T follicular helper cell (primary cell): ENCODE measurements around the gene FOXS1.
"Not testable (repeated sequence)": the region's sequence is repeated elsewhere in the genome, so short reads cannot be mapped to it uniquely, and the experiment has no call there.

ENCODE experiments used
- DNase-seq: peaks from one replicate; pipeline ENCODE4 v3.0.0-alpha.2; 2020; ENCODE audit warnings: low read depth

Gene FOXS1

DNA sequence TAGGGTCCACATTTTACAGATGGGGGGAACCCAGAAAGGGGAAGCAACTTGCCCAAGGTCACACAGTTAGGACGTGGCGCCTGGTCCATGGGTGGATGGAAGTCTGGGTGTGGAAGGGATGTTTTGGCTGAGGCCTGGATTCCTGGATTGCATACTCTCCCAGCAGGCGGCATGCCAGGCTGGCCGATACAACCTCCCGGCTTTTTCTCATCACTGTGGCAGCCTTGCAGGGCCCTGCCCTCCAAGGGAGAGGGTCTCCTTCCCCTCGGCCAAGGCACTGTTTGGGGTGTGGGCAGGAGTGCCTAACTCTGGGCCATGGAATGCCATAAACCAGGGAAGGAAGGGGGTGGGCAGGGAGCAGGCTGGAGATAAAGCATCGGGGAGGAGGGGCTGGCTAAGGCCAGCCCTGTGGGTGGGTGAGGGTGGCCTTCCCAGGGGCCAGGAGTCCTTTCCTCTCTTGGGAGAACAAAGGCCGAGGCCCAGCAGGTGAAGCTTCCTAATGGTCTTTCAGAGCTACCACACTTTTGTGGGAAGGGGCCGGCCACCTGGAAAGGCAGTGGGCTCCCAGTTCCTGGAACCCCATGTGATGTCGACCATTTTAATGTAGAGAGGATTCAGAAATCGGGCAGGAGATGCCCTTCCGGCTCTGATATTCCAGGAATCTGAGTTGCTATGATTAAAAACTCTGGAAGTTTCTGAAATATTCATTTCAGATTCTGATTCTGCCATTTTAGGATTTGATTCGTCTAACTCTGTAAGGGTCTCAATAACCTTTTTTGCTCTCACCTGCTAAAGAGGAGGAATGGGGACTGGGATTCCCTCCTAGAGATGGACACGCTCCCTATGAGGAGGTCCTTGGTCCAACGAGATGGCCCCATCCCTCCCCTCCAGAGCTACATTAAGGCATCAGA lies 4.2 kb downstream of the FOXS1 start:
- no peak for DNase-seq

DNA sequence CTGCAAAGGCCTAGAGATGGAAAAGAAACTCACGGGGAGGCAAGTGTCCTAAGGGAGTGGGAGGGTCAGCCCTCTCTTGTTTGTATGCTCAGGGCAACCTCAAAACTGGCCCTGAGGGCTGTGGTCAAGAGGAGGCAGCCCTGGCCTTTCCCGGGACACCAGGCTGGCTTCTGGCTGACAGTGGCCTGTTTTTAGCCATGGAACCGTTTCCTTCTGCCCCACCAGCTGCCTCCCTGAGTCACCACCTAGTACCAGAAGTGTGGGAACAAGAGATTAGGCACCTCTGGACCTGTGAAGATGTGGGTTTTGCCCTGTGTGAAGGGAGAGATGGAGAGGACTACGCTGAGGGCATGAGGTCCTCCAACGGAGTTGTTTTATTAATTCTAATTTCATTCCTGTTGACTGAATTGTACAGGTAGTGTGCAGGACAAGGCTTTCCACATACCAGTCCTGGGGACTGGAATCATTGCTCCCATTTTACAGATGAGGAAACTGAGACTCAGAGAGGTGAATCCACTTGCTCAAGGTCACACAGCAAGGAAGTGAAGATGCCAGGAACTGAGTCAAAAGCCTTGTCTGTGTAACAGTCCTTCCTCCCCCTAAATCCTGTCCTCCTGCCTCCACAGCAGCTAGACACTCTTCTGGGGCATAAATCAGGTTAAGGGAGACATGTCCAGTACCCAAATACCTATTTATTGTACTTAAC lies 5.5 kb downstream of the FOXS1 start:
- no peak for DNase-seq

GRCh38 chr20:31838646-31839292 lies 6.6 kb downstream of the FOXS1 start:
- DNase-seq = no peak

- DNase-seq = no peak
These were observed 7.5 kb downstream of the FOXS1 start for GRCh38 chr20:31837896-31838397.

DNA sequence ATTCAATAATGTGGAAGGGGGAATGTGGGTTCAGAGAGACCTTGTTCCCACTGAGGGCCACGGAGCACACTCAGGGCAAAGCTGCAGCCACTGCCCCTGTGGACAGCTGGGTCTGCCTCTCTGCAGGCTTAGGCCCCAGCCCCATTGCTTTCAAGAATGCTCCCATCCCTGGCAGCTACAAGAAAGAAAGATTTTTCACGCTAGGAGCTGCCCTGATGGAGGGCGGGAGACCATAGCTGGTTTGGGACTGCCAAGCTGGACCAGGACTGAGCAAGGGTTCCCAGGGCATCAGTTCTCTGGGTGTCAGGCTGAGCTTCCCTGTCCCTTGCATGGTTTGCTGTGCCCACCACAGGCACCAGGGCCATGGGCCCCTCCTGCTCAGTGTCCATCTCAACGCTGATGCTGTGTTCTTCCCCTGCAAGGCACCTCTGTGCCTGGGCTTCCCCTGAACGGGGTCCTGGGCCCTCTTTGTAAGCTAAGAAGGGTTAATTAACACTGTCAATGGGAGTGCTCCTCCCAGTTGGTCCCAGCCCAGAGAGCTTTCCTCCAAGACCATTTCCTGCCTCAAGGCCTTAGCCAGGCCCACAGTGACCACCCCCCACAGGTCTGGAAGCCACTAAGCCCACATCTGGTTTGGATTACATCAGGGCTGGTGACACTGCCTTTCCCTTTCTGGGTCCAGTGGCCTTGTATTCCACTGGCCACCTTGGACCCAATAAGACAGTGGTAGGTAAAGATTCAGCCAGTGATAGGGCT lies 8.4 kb downstream of the FOXS1 start:
- DNase-seq = no peak

GRCh38 chr20:31835977-31836852 lies 9.2 kb downstream of the FOXS1 start:
- no peak for DNase-seq

- no peak for DNase-seq
These were observed 9.8 kb downstream of the FOXS1 start for GRCh38 chr20:31835554-31835953.

DNA sequence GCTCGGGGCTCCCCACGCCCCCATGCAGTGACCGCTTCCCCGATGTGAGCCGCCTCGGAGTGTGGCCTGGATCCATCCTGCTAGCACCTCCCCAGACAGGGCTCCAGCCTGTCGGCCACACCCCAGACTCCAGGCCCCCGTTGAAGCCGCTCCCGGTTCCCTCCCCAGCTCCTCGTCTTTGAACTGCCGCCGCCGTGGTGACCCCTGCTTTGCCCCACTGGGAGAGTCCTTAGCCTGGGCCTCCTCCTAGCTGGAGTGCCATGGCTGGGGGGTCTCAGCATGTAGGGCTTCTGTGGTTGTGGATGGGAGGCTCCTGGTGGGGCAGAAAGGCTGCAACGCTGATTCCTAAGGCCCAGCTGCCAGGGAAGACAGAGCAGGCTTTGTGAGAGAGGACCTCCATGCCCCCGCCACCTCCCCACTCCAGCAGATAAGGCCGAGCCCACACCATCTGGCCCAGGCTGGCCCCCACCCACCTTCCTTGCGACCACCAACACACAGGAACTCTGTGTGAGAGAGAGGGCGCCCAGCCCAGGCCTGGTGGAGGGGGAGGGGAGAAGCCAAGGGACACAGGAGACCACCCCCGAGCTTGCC lies 11.4 kb downstream of the FOXS1 start:
- DNase-seq = no peak

DNA sequence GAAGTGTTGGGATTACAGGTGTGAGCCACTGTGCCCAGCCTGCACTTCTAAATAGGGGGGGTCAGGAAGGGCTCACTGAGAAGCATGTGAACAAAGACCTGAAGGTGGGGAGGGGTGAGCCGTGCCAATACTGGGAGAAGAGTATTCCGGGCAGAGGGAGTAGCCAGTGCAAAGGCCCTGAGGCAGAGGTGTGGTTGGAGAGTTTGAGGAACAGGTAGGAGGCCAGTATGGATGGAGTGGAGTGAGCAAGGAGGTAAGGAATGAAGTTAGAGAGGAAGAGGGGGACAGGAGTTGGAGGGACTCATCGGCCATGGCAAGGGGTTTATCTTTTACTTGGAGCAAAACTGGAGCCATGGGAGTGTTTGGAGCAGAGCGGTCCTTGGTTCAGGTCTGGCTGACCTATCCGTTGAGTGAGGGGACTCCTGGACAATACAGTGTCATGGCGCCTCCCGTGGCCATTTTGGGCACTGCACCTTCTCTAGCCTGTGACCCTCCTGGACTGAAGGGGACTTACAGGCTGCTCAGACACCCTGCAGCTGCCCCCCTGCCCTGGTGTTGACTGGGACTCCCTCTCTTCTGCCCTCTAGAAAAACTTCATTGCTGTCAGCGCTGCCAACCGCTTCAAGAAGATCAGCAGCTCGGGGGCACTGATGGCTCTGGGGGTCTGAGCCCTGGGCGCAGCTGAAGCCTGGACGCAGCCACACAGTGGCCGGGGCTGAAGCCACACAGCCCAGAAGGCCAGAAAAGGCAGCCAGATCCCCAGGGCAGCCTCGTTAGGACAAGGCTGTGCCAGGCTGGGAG lies 12.1 kb downstream of the FOXS1 start:
- peak; percentile 30 for DNase-seq

- DNase-seq = no peak
These were observed 13.6 kb downstream of the FOXS1 start for GRCh38 chr20:31831771-31832306.

DNA sequence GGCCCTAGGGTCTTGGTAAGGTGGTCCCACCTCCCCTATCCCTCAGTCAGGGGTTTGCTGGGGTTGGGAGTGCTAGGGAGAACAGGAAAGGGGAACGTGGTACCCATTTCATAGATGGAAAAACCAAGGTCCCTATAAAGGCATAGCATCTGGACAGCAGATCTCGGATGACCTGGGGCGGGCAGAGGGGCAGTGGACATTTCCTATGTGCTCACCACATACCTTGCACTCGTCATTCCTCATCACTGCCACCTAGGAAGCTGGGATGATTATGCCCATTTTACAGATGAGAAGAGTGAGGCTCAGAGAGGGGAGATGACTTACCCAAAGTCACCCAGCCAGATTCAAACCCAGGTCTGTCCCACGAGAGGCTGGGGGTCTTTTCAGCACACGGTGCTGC lies 14.2 kb downstream of the FOXS1 start:
- no peak for DNase-seq

DNA sequence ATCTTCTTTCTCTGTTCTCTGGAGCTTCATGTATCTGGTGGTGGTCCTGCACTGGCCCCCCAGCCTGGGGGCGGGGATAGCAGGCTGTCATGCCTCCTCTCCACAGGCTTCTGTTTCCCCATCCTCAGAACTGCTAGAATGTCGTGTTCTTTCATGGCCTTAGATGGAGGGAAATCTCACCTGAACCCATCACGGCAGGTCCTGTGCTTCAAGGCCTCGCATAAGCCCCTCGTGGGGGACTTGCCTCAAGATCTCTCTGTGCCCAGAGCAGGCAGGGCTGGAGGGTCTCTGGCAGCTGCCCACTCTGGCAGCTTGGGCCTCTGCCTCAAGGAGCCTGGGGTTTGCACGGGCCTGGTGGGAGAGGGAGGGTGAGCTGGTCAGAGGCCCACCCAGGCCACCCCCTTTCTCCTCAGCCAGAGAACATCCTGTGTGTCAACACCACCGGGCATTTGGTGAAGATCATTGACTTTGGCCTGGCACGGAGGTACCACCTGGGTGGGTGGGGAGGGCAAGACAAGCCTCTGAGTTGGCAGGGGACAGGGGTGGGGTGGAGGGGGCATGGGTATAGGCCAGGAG lies 14.9 kb downstream of the FOXS1 start:
- DNase-seq = no peak

DNA sequence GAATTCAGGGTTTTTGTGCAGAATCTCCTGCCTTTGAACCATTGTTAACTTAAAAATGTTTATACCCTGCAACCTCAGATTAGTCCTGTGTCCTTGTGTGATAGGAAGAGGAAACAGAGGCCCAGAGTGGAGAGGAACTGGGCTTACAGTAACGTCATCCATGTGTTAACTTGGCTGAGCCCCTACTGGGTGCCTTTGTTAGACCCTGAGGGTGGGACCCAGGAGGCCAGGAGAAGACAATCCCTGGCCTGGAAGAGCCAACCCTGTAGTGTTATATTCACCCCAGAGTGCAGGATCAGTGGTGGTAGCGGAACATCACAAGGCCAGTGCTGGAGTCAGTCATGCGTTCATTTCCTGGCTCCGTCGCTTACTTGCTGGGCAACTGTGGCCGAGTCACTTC lies 15.7 kb downstream of the FOXS1 start:
- no peak for DNase-seq

DNA sequence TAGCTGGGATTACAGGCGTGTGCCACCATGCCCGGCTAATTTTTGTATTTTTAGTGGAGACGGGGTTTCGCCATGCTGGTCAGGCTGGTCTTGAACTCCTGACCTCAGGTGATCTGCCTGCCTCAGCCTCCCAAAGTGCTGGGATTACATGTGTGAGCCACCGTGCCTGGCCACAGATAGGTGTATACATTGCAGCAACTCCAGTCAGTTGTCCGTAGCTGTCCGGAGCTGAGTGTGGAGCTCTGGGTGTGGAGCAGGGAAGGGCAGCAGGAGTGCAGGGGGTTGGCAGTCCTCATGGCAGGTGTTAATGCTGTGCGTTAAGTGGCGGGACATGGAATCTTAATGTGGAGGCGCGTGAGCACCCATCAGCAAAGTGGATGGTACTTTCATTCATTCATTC lies 17.4 kb downstream of the FOXS1 start:
- DNase-seq = not testable (repeated sequence)

GRCh38 chr20:31827059-31827458 lies 18.3 kb downstream of the FOXS1 start:
- DNase-seq = no peak

- no peak for DNase-seq
These were observed 19.3 kb downstream of the FOXS1 start for GRCh38 chr20:31826074-31826473.

- DNase-seq = no peak
These were observed 20.7 kb downstream of the FOXS1 start for GRCh38 chr20:31824554-31825313.

GRCh38 chr20:31824125-31824485 lies 21.3 kb downstream of the FOXS1 start:
- DNase-seq = no peak
